Body of pancreas (tissue), 4 donors: ENCODE data around the gene MANBA. TPM values are rescaled to one million over a fixed set of nuclear protein-coding genes. Genes with fewer than 3 reads are reported as not detected.
A peak's percentile ranks its signal among the peaks of the same experiment; 100 is the strongest.

Experiments
- ATAC-seq: fragments of 150-250 bp; one replicate; pipeline ENCODE4 v1.9.1; 2016
- DNase-seq, 4 donors: peaks; one replicate each; pipeline ENCODE4 v3.0.0-alpha.2; 2019
- H3K27ac ChIP-seq, 4 donors: fragments of 200-600 bp; sonication (generic); 1 replicate in 3 of 4; 2 replicates in 1 of 4; pipeline versions ENCODE4 v1.5.1 to v1.6.1; 2016 to 2019; ENCODE audit warnings: mild to moderate bottlenecking in 1 of 4, mixed read lengths in 1 of 4, moderate library complexity in 1 of 4
- H3K27me3 ChIP-seq, 2 donors: fragments of 200-600 bp; sonication (generic); one replicate each; pipeline ENCODE4 v1.6.0; 2016; ENCODE audit warnings: mild to moderate bottlenecking in 1 of 2
- H3K36me3 ChIP-seq, 2 donors: fragments of 200-600 bp; sonication (generic); replicated peaks in 1 of 2; 2 replicates each; pipeline ENCODE4 v1.5.1; 2016; ENCODE audit warnings: low read depth in 2 of 2; ENCODE audit not compliant: insufficient read depth in 1 of 2
- H3K4me1 ChIP-seq: fragments of 200-600 bp; sonication (generic); one replicate; pipeline ENCODE4 v1.6.0; 2016
- H3K4me3 ChIP-seq, 2 donors: fragments of 200-600 bp; sonication (generic); 1 replicate in 1 of 2; 2 replicates in 1 of 2; pipeline ENCODE4 v1.5.1; 2016 to 2019
- H3K9me3 ChIP-seq, 3 donors: fragments of 200-600 bp; sonication (generic); 1 replicate in 2 of 3; 2 replicates in 1 of 3; pipeline ENCODE4 v1.5.1; 2016
- POLR2A ChIP-seq, 3 donors: fragments of 450-650 bp; IDR thresholded peaks; one replicate each; pipeline ENCODE4 v1.6.1; 2016; ENCODE audit warnings: antibody characterized with exemption in 3 of 3, mild to moderate bottlenecking in 2 of 3
- WGBS, 2 donors: methylation state at CpG; one replicate each; pipeline ENCODE4 v1.1.5; 2017; 5-methylcytosine and 5-hydroxymethylcytosine counted together
- intact Hi-C: fragments of 100-400 bp; cut with DNase I; formaldehyde crosslinking; loops from one replicate; pipeline ENCODE4 v1.15.1; 2023
- total RNA-seq, 2 donors: library from RNA; depleted of rRNA; stranded (reverse); fragments of >200 nt; gene quantifications; one replicate each; pipeline ENCODE4 v1.1.0, GENCODE V29; 2016
- TF ChIP-seq, protein P1 (sequence below), 7 experiments: fragments of 450-650 bp in 4 of 7; fragments of 200-600 bp in 3 of 7; sonication (generic) in 3 of 7; IDR thresholded peaks; one replicate each; pipeline ENCODE4 v1.5.1; 2016 to 2019; ENCODE audit warnings: antibody characterized with exemption in 7 of 7

MANBA gene
- total RNA-seq, 2 donors from 2014 or later: 26.5 to 57.0 TPM

DNA sequence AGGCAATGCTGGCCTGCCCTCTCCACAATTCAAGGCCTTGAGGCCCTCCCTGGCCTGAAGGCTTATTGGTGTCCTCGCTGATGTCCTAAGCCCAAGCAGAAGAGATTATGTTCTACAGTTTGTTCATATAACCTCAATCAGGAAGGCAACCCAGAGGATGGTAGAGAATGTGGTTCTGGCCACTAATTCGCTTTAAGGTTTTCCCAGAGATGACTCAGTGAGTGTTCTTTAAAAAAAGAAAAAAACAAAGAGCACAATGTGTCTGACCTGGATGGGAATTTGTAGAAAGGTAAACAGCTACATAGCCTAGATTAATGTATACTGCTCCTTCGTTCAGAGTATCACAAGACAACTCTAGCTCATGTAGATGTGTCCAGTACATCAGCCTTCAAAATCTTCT is 66.0 kb downstream of the MANBA start:
- ATAC-seq (no peak), DNase-seq (no peak)
- intact Hi-C loops: no loop called here
- H3K36me3 ChIP-seq: no peaks in the 10 kb centered on the region
- no peak for TF ChIP-seq POLR2A (IDR thresholded peaks at IDR 0.05)
- TF ChIP-seq, protein P1, sequence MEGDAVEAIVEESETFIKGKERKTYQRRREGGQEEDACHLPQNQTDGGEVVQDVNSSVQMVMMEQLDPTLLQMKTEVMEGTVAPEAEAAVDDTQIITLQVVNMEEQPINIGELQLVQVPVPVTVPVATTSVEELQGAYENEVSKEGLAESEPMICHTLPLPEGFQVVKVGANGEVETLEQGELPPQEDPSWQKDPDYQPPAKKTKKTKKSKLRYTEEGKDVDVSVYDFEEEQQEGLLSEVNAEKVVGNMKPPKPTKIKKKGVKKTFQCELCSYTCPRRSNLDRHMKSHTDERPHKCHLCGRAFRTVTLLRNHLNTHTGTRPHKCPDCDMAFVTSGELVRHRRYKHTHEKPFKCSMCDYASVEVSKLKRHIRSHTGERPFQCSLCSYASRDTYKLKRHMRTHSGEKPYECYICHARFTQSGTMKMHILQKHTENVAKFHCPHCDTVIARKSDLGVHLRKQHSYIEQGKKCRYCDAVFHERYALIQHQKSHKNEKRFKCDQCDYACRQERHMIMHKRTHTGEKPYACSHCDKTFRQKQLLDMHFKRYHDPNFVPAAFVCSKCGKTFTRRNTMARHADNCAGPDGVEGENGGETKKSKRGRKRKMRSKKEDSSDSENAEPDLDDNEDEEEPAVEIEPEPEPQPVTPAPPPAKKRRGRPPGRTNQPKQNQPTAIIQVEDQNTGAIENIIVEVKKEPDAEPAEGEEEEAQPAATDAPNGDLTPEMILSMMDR (IDR thresholded peaks at IDR 0.05): no peak
- 85 to 88% methylated on average over 3 of the region's 3 CpGs for WGBS, 2 donors
- H3K4me3 ChIP-seq: no peak overlapping the region
- H3K27ac ChIP-seq: no peak overlapping the region
- H3K4me1 ChIP-seq: no peaks in the 10 kb centered on the region
- H3K9me3 ChIP-seq: no peaks in the 10 kb centered on the region
- no peaks in the 10 kb centered on the region for H3K27me3 ChIP-seq

DNA sequence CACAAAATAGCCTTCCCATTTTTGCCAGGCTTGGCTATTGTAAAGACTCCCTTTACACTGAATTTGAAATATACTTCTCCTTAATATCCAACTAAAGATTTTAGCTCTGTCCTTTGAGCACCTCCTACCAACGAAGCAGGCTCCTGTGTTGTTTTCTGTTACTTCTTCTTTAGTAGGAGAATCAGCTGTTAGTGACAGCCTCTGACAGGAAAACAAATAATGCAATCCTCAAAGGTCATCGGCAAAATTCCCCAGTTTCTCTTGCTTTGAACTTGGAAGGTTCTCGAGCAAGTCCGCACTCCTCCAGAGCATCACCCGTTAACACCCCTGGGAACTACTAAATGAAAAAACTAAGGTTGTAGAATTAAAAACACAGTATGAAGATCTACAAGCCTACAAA is 66.9 kb downstream of the MANBA start:
- no peak for TF ChIP-seq POLR2A (IDR thresholded peaks at IDR 0.05)
- TF ChIP-seq, protein P1 (IDR thresholded peaks at IDR 0.05): no peak
- H3K27me3 ChIP-seq: no peaks in the 10 kb centered on the region
- no peaks in the 10 kb centered on the region for H3K9me3 ChIP-seq
- H3K4me1 ChIP-seq: no peaks in the 10 kb centered on the region
- ATAC-seq (no peak), DNase-seq (no peak)
- H3K4me3 ChIP-seq: no peak overlapping the region
- no peaks in the 10 kb centered on the region for H3K36me3 ChIP-seq
- intact Hi-C loops: no loop called here
- 91 to 93% methylated on average over 5 of the region's 5 CpGs for WGBS, 2 donors
- no peak overlapping the region for H3K27ac ChIP-seq

DNA sequence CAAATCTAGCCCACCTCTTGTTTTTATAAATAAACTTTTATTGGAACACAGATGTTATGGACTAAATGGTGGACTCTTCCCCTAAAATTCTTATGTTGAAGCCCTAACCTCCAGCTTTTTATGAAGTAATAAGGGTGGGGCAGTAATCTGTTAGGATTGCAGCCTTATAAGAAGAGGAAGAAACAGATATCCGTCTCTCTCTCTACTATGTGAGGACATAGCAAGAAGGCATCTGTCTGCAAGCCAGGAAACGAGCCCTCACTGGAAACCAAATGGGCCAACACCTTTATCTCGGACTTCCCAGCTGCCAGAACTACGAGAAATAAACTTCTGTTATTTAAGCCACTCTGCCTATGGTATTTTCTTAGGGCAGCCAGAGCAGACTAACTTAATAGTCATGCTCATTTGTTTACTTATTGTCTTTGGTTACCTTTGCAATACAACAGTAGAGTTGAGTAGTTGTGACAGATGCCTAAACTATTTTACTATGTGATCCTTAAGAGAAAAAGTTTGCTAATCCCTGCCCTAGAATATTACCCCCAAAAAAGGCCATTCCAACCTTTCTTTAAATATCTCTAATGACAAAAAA is 67.4 kb downstream of the MANBA start:
- Histone ChIP-seq H3K27me3 (no peaks in the 10 kb centered on the region), H3K27ac (no peak overlapping the region), H3K4me3 (no peak overlapping the region), H3K36me3 (no peaks in the 10 kb centered on the region), H3K4me1 (no peaks in the 10 kb centered on the region), H3K9me3 (no peaks in the 10 kb centered on the region)
- ATAC-seq (no peak), DNase-seq (no peak)
- intact Hi-C loops: no loop called here
- TF ChIP-seq, protein P1 (IDR thresholded peaks at IDR 0.05): no peak
- no peak for TF ChIP-seq POLR2A (IDR thresholded peaks at IDR 0.05)
- 76 to 90% methylated on average over 4 of the region's 4 CpGs for WGBS, 2 donors

DNA sequence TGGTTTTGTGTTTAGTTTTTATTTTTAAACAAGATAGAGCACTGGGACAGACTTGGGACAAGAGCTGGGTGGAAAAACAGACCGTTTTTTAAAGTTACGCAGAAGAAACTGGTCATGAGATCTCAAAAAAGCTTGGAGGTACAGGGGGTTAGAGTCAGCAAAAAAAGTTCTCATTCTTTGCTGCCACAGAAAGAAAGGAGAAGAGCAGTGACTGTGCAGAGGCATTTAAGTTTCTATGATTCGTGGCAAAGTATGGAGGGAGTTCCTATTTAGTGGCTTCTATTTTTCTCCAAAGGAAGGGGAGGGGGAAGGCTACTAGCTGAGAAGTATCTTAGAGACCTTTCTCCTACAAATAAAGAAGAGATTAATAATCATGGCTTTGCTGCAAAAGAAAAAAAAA is 68.3 kb downstream of the MANBA start:
- 84 to 87% methylated on average over 3 of the region's 3 CpGs for WGBS, 2 donors

More for the DNA sequence above, 68.3 kb downstream of the MANBA start:
- TF ChIP-seq, protein P1 (IDR thresholded peaks at IDR 0.05): no peak
- TF ChIP-seq POLR2A (IDR thresholded peaks at IDR 0.05): no peak
- intact Hi-C loops: no loop called here
- Histone ChIP-seq H3K4me1 (no peaks in the 10 kb centered on the region), H3K27me3 (no peaks in the 10 kb centered on the region), H3K36me3 (no peaks in the 10 kb centered on the region), H3K9me3 (no peaks in the 10 kb centered on the region), H3K4me3 (no peak overlapping the region), H3K27ac (peak overlapping the region in 1 of 4 donors; percentile 25)
- DNase-seq: no peak
- ATAC-seq: no peak
